Measurements from ENCODE around the gene COL8A1.

DNA sequence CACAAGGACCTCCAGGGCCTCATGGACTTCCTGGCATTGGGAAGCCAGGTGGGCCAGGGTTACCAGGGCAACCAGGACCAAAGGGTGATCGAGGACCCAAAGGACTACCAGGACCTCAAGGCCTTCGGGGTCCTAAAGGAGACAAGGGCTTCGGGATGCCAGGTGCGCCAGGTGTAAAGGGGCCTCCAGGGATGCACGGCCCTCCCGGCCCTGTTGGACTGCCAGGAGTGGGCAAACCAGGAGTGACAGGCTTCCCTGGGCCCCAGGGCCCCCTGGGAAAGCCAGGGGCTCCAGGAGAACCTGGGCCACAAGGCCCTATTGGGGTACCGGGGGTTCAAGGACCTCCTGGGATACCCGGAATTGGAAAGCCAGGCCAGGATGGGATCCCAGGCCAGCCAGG, 156.1 kb downstream of the COL8A1 start:
- TF ChIP-seq, protein P1, sequence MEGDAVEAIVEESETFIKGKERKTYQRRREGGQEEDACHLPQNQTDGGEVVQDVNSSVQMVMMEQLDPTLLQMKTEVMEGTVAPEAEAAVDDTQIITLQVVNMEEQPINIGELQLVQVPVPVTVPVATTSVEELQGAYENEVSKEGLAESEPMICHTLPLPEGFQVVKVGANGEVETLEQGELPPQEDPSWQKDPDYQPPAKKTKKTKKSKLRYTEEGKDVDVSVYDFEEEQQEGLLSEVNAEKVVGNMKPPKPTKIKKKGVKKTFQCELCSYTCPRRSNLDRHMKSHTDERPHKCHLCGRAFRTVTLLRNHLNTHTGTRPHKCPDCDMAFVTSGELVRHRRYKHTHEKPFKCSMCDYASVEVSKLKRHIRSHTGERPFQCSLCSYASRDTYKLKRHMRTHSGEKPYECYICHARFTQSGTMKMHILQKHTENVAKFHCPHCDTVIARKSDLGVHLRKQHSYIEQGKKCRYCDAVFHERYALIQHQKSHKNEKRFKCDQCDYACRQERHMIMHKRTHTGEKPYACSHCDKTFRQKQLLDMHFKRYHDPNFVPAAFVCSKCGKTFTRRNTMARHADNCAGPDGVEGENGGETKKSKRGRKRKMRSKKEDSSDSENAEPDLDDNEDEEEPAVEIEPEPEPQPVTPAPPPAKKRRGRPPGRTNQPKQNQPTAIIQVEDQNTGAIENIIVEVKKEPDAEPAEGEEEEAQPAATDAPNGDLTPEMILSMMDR (IDR thresholded peaks at IDR 0.05; ENCODE audit: insufficient read depth, low read length, poor library complexity, severe bottlenecking) = no peak
- no peak for TF ChIP-seq EZH2phosphoT487 (conservative IDR thresholded peaks at IDR 0.05; ENCODE audit: low read length)

All from SU-DHL-6 (cell line).